Endothelial cell of umbilical vein (primary cell): Measurements from ENCODE around the gene H2BW2. TPM values are rescaled to one million over a fixed set of nuclear protein-coding genes. Genes with fewer than 3 reads are reported as not detected.

Experiments used
- BruUV-seq: library from RNA; stranded (reverse); fragments of 400-500 nt; replicated peaks from 2 replicates; lab custom pipeline; 2021; lab: Mats Ljungman, UMichigan
- CTCF ChIA-PET: fragments of 300-600, 350-600 bp; sonication (Branson Sonifier 250); formaldehyde crosslinking; loops from one replicate; lab custom pipeline; 2021; ENCODE audit warnings: antibody characterized with exemption, inconsistent platforms; lab: Charles Lee
- POLR2A ChIA-PET: fragments of 300-600, 350-600 bp; sonication (Branson Sonifier 250); formaldehyde crosslinking; loops from one replicate; lab custom pipeline; 2021; ENCODE audit warnings: antibody characterized with exemption, inconsistent platforms; lab: Charles Lee
- DNase-seq: peaks from one replicate; pipeline ENCODE4 v3.0.0-alpha.2; 2011; ENCODE audit warnings: low read depth, low spot score
- FAIRE-seq: peaks from 2 replicates; lab custom pipeline; 2011; peaks lifted over from hg19 to GRCh38; lab: Jason Lieb, UNC
- H2AFZ ChIP-seq: 2 replicates; pipeline ENCODE4 v1.6.0; 2012; ENCODE audit warnings: low read depth, low read length, control low read depth, inconsistent platforms
- H3K27ac ChIP-seq: 2 replicates; pipeline ENCODE4 v1.5.1; 2011; ENCODE audit warnings: low read depth, mild to moderate bottlenecking, control low read depth, low read length, moderate library complexity; ENCODE audit not compliant: insufficient read depth
- H3K27me3 ChIP-seq, 2 experiments: 2 replicates each; pipeline versions ENCODE4 v1.6.0 to v1.6.1; 2011; ENCODE audit warnings: low read length in 2 of 2, mixed read lengths in 1 of 2; ENCODE audit not compliant: control insufficient read depth in 2 of 2, insufficient read depth in 2 of 2
- H3K36me3 ChIP-seq, 2 experiments: 2 replicates in 1 of 2; 3 replicates in 1 of 2; pipeline ENCODE4 v1.5.1; 2011; ENCODE audit warnings: low read length in 2 of 2, mild to moderate bottlenecking in 1 of 2, moderate library complexity in 1 of 2; ENCODE audit not compliant: control insufficient read depth in 2 of 2, insufficient read depth in 2 of 2; ENCODE audit errors: extremely low read depth in 1 of 2
- H3K4me1 ChIP-seq: 3 replicates; pipeline ENCODE4 v1.5.1; 2011; ENCODE audit warnings: mild to moderate bottlenecking, low read length; ENCODE audit not compliant: control insufficient read depth, insufficient read depth; ENCODE audit errors: extremely low read depth
- H3K4me2 ChIP-seq: 2 replicates; pipeline ENCODE4 v1.6.1; 2011; ENCODE audit warnings: low read length, control low read depth, mixed read lengths; ENCODE audit not compliant: insufficient read depth
- H3K4me3 ChIP-seq, 3 experiments: fragments of 200-600 bp in 1 of 3; sonication (generic), shearing (Covaris generic) in 1 of 3; replicated peaks in 1 of 3; 2 replicates each; pipeline ENCODE4 v1.5.1; 2011 to 2016; ENCODE audit warnings: control low read depth in 3 of 3, low read length in 3 of 3, mild to moderate bottlenecking in 2 of 3, inconsistent platforms in 1 of 3, low read depth in 1 of 3, moderate library complexity in 1 of 3; ENCODE audit not compliant: insufficient read depth in 1 of 3
- H3K79me2 ChIP-seq: 2 replicates; pipeline ENCODE4 v1.6.0; 2012; ENCODE audit warnings: low read length, inconsistent platforms; ENCODE audit not compliant: control insufficient read depth, insufficient read depth
- H3K9ac ChIP-seq: replicated peaks from 2 replicates; pipeline ENCODE3; 2011; ENCODE audit warnings: low read length, control low read depth; ENCODE audit not compliant: insufficient read depth; ENCODE audit errors: extremely low read depth
- H3K9me1 ChIP-seq: replicated peaks from 3 replicates; pipeline ENCODE4 v1.6.0; 2011; ENCODE audit warnings: mild to moderate bottlenecking, low read length; ENCODE audit not compliant: control insufficient read depth, insufficient read depth; ENCODE audit errors: extremely low read depth
- H3K9me3 ChIP-seq: replicated peaks from 2 replicates; pipeline ENCODE4 v1.5.1; 2012; ENCODE audit warnings: low read length, inconsistent platforms; ENCODE audit not compliant: control insufficient read depth, insufficient read depth
- H4K20me1 ChIP-seq: replicated peaks from 2 replicates; pipeline ENCODE3; 2011; ENCODE audit warnings: mild to moderate bottlenecking, low read length; ENCODE audit not compliant: control insufficient read depth, insufficient read depth; ENCODE audit errors: extremely low read depth
- EZH2 ChIP-seq: IDR thresholded peaks from 2 replicates; pipeline ENCODE4 v1.6.1; 2012; ENCODE audit warnings: borderline replicate concordance, low read depth, mild to moderate bottlenecking, moderate library complexity, low read length, inconsistent platforms; ENCODE audit not compliant: severe bottlenecking
- FOS ChIP-seq: IDR thresholded peaks from 2 replicates; pipeline ENCODE4 v1.6.1; 2011; ENCODE audit warnings: mild to moderate bottlenecking, low read length, moderate library complexity, borderline replicate concordance; ENCODE audit not compliant: insufficient read depth
- GATA2 ChIP-seq: IDR thresholded peaks from 2 replicates; pipeline ENCODE4 v1.7.0; 2011; ENCODE audit warnings: low read depth, mild to moderate bottlenecking, moderate library complexity, mixed read lengths, low read length; ENCODE audit not compliant: insufficient read length, insufficient read depth
- JUN ChIP-seq: IDR thresholded peaks from 2 replicates; pipeline ENCODE4 v1.6.1; 2011; ENCODE audit warnings: borderline replicate concordance, low read depth; ENCODE audit not compliant: insufficient read length, insufficient read depth
- MAX ChIP-seq: IDR thresholded peaks from 2 replicates; pipeline ENCODE4 v1.6.1; 2011; ENCODE audit not compliant: insufficient read depth, insufficient read length
- MYC ChIP-seq: IDR thresholded peaks from one replicate; pipeline ENCODE4 v1.6.1; 2011; ENCODE audit warnings: mild to moderate bottlenecking, low read depth, low read length
- POLR2A ChIP-seq: IDR thresholded peaks from 2 replicates; pipeline ENCODE4 v1.6.1; 2012; ENCODE audit warnings: low read depth, mild to moderate bottlenecking, control low read depth, low read length
- POLR2AphosphoS5 ChIP-seq: IDR thresholded peaks from 2 replicates; pipeline ENCODE4 v1.6.1; 2012; ENCODE audit warnings: low read depth, mild to moderate bottlenecking, control low read depth, low read length, moderate library complexity; ENCODE audit not compliant: insufficient read depth
- dilution Hi-C: fragments of 300-500 bp; cut with MboI; formaldehyde crosslinking; loops from one replicate; pipeline ENCODE4 v1.15.0; 2019; ENCODE audit warnings: low sequenced_read_pairs; ENCODE audit not compliant: extremely low pct_ligation_motif_present
- intact Hi-C: fragments of 100-400 bp; cut with micrococcal nuclease; formaldehyde crosslinking; loops from one replicate; pipeline ENCODE4 v1.10.0; 2022
- polyA plus RNA-seq, 4 experiments: library from polyadenylated mRNA; depleted of rRNA in 3 of 4; stranded (reverse) in 3 of 4; unstranded in 1 of 4; fragments of >200 nt; gene quantifications; 2 replicates each; pipeline versions ENCODE4 v1.2.1 to v1.2.3, GENCODE V29; 2011 to 2012; ENCODE audit warnings: missing spikeins in 1 of 4
- total RNA-seq: library from RNA; stranded (reverse); gene quantifications from 2 replicates; pipeline ENCODE4 v1.2.3, GENCODE V29; 2021
- TF ChIP-seq, protein P1 (sequence below), 2 donors: IDR thresholded peaks; 1 replicate in 1 of 2; 2 replicates in 1 of 2; pipeline ENCODE4 v1.5.1; 2011; ENCODE audit warnings: low read length in 2 of 2, mild to moderate bottlenecking in 2 of 2, moderate library complexity in 2 of 2, control low read depth in 1 of 2, inconsistent platforms in 1 of 2, low read depth in 1 of 2; ENCODE audit not compliant: insufficient read depth in 1 of 2; ENCODE audit errors: extremely low read depth in 1 of 2

Gene H2BW2
- total and polyA plus RNA-seq, 2 donors (not counting 3 experiments of a cell fraction or from before 2014, with no cell fraction given): not detected

DNA sequence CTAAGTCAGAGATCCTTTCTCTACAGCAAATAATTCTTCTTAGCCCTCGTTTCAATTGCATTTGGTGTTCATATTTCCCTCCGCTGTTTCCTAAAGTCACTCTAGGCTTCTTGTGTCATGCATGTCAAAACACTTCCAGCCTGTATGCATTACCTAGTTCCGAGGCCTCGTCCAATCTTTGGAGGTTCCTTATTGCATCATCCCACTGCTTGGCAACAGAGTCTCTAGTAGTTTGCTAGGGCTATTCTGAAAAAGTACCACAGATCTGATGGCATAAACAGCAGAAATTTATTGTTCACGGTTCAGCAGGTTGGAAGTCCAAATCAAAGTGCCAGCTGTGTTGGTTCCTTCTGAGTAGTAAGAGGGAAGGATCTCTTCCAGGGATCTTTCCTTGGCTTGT lies 5.9 kb downstream of the H2BW2 start:
- Histone ChIP-seq H3K27ac (no peak overlapping the region), H3K9ac (no peak overlapping the region), H3K9me3 (no peaks in the 10 kb centered on the region), H3K79me2 (no peaks in the 10 kb centered on the region), H3K36me3 (no peaks in the 10 kb centered on the region), H3K4me2 (no peak overlapping the region), H2AFZ (no peak overlapping the region), H3K4me3 (no peak overlapping the region), H3K9me1 (no peaks in the 10 kb centered on the region), H3K27me3 (no peaks in the 10 kb centered on the region), H3K4me1 (no peaks in the 10 kb centered on the region), H4K20me1 (no peaks in the 10 kb centered on the region)
- BruUV-seq: no TSS peak
- no peak for FAIRE-seq
- dilution Hi-C loops (no loop called here), intact Hi-C loops (no loop called here)
- no peak for DNase-seq
- CTCF ChIA-PET: no interaction called here
- POLR2A ChIA-PET: no interaction called here
- TF ChIP-seq, protein P1, sequence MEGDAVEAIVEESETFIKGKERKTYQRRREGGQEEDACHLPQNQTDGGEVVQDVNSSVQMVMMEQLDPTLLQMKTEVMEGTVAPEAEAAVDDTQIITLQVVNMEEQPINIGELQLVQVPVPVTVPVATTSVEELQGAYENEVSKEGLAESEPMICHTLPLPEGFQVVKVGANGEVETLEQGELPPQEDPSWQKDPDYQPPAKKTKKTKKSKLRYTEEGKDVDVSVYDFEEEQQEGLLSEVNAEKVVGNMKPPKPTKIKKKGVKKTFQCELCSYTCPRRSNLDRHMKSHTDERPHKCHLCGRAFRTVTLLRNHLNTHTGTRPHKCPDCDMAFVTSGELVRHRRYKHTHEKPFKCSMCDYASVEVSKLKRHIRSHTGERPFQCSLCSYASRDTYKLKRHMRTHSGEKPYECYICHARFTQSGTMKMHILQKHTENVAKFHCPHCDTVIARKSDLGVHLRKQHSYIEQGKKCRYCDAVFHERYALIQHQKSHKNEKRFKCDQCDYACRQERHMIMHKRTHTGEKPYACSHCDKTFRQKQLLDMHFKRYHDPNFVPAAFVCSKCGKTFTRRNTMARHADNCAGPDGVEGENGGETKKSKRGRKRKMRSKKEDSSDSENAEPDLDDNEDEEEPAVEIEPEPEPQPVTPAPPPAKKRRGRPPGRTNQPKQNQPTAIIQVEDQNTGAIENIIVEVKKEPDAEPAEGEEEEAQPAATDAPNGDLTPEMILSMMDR (IDR thresholded peaks at IDR 0.05; ENCODE audit: extremely low read depth in 1 of 2, insufficient read depth in 1 of 2, low read depth in 1 of 2, low read length in 2 of 2): no peak
- TF ChIP-seq MYC (no peak), MAX (no peak), POLR2AphosphoS5 (no peak), JUN (no peak), POLR2A (no peak), FOS (no peak), GATA2 (no peak), EZH2 (no peak)
